Right cardiac atrium (tissue), 5 donors: ENCODE measurements around the gene UMOD. TPM values are rescaled to one million over a fixed set of nuclear protein-coding genes. Genes with fewer than 3 reads are reported as not detected.

ENCODE experiments used
- ATAC-seq, 2 donors: fragments of 200-7000 bp; cut with Tn5 transposase; one replicate each; pipeline versions ENCODE4 v1.8.0 to v1.9.1; 2020; ENCODE audit warnings: moderate library complexity in 2 of 2, mild to moderate bottlenecking in 1 of 2
- DNase-seq, 3 donors: peaks; one replicate each; pipeline ENCODE4 v3.0.0-alpha.2; 2020
- H3K27ac ChIP-seq: one replicate; pipeline ENCODE4 v1.5.1; 2013; ENCODE audit warnings: mild to moderate bottlenecking, low read length, control low read depth, moderate library complexity
- H3K27me3 ChIP-seq: one replicate; pipeline ENCODE4 v1.6.1; 2013; ENCODE audit not compliant: control insufficient read depth, insufficient read depth
- H3K4me1 ChIP-seq: one replicate; pipeline ENCODE4 v1.6.1; 2013; ENCODE audit warnings: low read length; ENCODE audit not compliant: control insufficient read depth, insufficient read depth
- H3K4me3 ChIP-seq: one replicate; pipeline ENCODE4 v1.5.1; 2013; ENCODE audit warnings: low read length, control low read depth
- H3K9me3 ChIP-seq: one replicate; pipeline ENCODE4 v1.6.1; 2013; ENCODE audit warnings: low read length; ENCODE audit not compliant: control insufficient read depth
- WGBS: extraction: QIAGEN DNeasy Blood & Tissue Kit; methylation state at CpG from one replicate; pipeline ENCODE4 v1.1.7; 2013; 5-methylcytosine and 5-hydroxymethylcytosine counted together
- intact Hi-C, 4 donors: fragments of 100-400 bp; cut with DNase I; formaldehyde crosslinking; loops; one replicate each; pipeline versions ENCODE4 v1.11.0 to v1.14.0; 2022 to 2023
- polyA plus RNA-seq: library from polyadenylated mRNA; stranded (reverse); fragments of 200-250 nt; gene quantifications from one replicate; pipeline ENCODE4 v1.2.3, GENCODE V29; 2013
- total RNA-seq, 4 donors: library from RNA; stranded (reverse); fragmentation: NEBNext Ultra II Directional; extraction: Animal tissue kit (Norgen Biotek cat#: 25700); gene quantifications; one replicate each; pipeline ENCODE4 v1.2.1, GENCODE V29; 2021
- donor health status: healthy with polysubstance abuse.
- donor health status: DM: no; HTN: yes; CAD: no.
- donor health status: DM: no; HTN: no; CAD: no.
- donor health status: DM: no; HTN: yes; CAD: no; lungs with severe emphysema.
- donor health status: DM: yes; HTN: yes; CAD: no.

The UMOD gene
- total and polyA plus RNA-seq, 5 donors, result not detected

DNA sequence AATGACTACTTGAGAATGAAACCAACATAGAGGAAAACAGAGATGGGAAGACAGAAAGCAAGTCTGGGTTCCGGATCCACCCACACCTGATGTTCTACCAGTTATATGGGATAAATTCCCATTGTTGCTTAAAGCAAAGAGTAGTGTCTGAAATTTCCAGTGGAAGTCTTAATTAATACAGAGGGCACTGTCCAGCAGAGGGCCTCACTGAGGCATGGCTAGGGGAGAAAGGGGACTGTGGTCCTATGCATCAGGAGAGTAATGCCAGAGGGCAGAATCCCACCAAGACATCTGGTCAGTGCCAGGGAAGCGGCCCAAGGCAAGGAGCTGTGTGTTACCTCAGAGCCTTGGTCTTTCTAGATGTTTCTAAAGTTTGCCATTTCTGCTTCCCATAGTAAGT is 7.5 kb upstream of the UMOD start:
- Histone ChIP-seq H3K27me3 (no peaks in the 10 kb centered on the region), H3K4me1 (no peaks in the 10 kb centered on the region), H3K4me3 (no peak overlapping the region), H3K9me3 (no peaks in the 10 kb centered on the region), H3K27ac (no peak overlapping the region)
- 48% methylated on average over 2 of the region's 2 CpGs for WGBS
- DNase-seq (no peak), ATAC-seq (no peak)
- intact Hi-C loops, result no loop called here

DNA sequence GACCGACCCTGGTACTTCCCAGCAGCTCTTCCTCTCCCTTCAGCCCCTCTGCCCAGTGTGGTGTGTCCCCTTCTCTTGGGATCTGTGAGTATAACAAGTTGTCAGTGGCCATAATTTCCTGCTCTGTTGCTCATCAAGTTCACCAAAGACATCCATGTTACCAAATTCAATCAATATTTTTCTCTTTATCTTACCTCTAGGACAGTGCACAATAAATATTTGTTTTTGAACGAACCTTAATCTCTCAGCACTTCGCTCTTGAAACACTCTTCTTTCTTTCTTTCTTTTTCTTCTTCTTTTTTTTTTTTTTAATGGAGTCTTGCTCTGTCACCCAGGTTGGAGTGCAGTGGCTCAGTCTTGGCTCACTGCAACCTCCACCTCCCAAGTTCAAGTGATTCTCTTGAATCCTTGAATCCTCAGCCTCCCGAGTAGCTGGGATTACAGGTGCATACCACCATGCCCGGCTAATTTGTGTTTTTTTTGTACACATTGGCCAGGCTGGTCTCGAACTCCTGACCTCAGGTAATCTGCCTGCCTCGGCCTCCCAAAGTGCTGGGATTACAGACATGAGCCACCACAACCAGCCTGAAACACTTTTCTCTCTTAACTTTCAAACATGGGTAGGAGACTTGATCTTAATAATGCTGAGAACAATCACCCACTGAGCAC is 2.7 kb upstream of the UMOD start:
- Histone ChIP-seq H3K27me3 (no peaks in the 10 kb centered on the region), H3K4me1 (no peaks in the 10 kb centered on the region), H3K9me3 (no peaks in the 10 kb centered on the region), H3K27ac (no peak overlapping the region), H3K4me3 (no peak overlapping the region)
- WGBS, result 71% methylated on average over 7 of the region's 7 CpGs
- no peak for ATAC-seq
- intact Hi-C loops, result no loop called here
- no peak for DNase-seq

GRCh38 chr16:20353379-20353778 is 864 bp upstream of the UMOD start:
- no peaks in the 10 kb centered on the region for H3K27me3 ChIP-seq
- intact Hi-C loops, result no loop called here
- DNase-seq, result no peak
- no peaks in the 10 kb centered on the region for H3K9me3 ChIP-seq
- H3K4me3 ChIP-seq, result no peak overlapping the region
- no peak overlapping the region for H3K27ac ChIP-seq
- H3K4me1 ChIP-seq, result no peaks in the 10 kb centered on the region
- no peak for ATAC-seq

- no peak for DNase-seq
- Histone ChIP-seq H3K4me1 (no peaks in the 10 kb centered on the region), H3K4me3 (no peak overlapping the region), H3K27me3 (no peaks in the 10 kb centered on the region), H3K27ac (no peak overlapping the region), H3K9me3 (no peaks in the 10 kb centered on the region)
- intact Hi-C loops, result no loop called here
- ATAC-seq, result no peak
- 77% methylated on average over 6 of the region's 6 CpGs for WGBS
Observed at GRCh38 chr16:20349615-20350014, 2.9 kb downstream of the UMOD start.

DNA sequence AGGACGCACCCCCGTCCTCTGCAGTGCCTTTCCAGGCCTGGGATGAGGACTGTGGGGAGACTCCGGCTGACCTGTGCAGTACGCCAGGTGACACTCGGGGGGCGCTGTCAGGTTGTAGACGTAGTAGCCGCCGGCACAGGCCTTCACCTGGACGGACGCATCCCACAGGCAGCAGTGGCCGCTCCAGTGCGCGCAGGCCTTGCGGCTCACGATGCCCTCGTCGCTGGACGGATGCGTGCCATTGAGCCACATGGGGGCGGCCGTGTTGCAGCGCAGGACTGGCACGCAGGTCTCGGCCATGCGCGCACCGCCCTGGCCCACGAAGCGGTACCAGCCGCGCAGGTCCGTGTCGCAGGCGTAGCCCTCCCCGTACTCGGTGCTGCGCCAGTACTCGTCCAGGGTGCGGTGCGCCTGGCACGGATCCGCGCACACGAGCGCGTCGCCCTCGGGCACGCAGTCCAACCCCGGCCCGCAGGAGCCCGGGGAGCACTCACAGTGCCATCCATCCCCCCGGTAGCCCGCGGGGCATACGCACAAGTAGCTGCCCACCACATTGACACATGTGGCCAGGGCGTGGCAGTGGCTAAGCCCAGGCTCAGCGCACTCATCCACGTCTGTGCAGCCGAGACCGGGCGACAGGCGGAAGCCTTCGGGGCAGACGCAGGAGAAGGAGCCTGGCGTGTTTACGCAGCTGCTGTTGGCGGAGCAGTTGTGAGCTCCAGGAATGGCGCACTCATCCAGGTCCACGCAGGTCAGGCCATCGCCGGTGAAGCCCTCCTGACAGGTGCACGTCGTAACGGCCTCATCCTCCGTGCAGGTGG is 3.9 kb downstream of the UMOD start:
- Histone ChIP-seq H3K9me3 (no peaks in the 10 kb centered on the region), H3K4me1 (no peaks in the 10 kb centered on the region), H3K27me3 (no peaks in the 10 kb centered on the region), H3K27ac (no peak overlapping the region), H3K4me3 (no peak overlapping the region)
- intact Hi-C loops, result no loop called here
- peak in 1 of 2 donors; percentile 31 for ATAC-seq
- 27% methylated on average over 77 of the region's 77 CpGs for WGBS
- no peak for DNase-seq

GRCh38 chr16:20347666-20348364 is 4.7 kb downstream of the UMOD start:
- H3K27ac ChIP-seq, result no peak overlapping the region
- H3K4me1 ChIP-seq, result no peaks in the 10 kb centered on the region
- no peaks in the 10 kb centered on the region for H3K9me3 ChIP-seq
- no peaks in the 10 kb centered on the region for H3K27me3 ChIP-seq
- intact Hi-C loops, result no loop called here
- 53% methylated on average over 12 of the region's 12 CpGs for WGBS
- ATAC-seq (no peak), DNase-seq (no peak)
- H3K4me3 ChIP-seq, result no peak overlapping the region

DNA sequence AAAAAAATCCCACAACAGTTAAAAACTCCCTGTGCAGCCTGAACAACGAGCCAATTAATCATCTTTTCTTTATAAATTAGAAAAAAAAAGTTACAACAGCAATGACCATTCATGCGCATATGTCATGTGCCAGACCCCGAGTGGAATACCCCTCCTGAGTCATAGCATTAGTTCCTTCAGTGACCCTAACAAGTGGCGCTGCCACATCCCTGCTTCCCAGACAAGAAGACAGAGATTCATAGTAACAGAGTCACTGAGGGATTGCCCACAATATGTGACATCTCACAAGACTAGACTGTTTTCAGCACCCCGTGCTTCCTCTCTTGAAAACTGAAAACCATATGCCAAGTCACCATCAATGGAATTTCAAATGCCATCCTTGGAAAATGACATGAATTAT is 7.9 kb downstream of the UMOD start:
- DNase-seq (no peak), ATAC-seq (no peak)
- Histone ChIP-seq H3K4me3 (no peak overlapping the region), H3K9me3 (no peaks in the 10 kb centered on the region), H3K27ac (no peak overlapping the region), H3K27me3 (no peaks in the 10 kb centered on the region), H3K4me1 (no peaks in the 10 kb centered on the region)
- intact Hi-C loops, result no loop called here
- WGBS, result 72% methylated on average over 5 of the region's 5 CpGs

- DNase-seq, result no peak
- H3K4me3 ChIP-seq, result no peak overlapping the region
- H3K27ac ChIP-seq, result no peak overlapping the region
- intact Hi-C loops, result no loop called here
- H3K27me3 ChIP-seq, result no peaks in the 10 kb centered on the region
- WGBS, result 88% methylated on average over 3 of the region's 3 CpGs
- no peaks in the 10 kb centered on the region for H3K4me1 ChIP-seq
- ATAC-seq, result no peak
- no peaks in the 10 kb centered on the region for H3K9me3 ChIP-seq
Observed at GRCh38 chr16:20339744-20340143, 12.8 kb downstream of the UMOD start.

- DNase-seq (no peak), ATAC-seq (no peak)
- Histone ChIP-seq H3K9me3 (no peaks in the 10 kb centered on the region), H3K4me1 (no peaks in the 10 kb centered on the region), H3K27ac (no peak overlapping the region), H3K4me3 (no peak overlapping the region), H3K27me3 (no peaks in the 10 kb centered on the region)
- 40% methylated on average over 2 of the region's 2 CpGs for WGBS
- intact Hi-C loops, result no loop called here
Observed at GRCh38 chr16:20336955-20337354, 15.6 kb downstream of the UMOD start.

GRCh38 chr16:20334396-20334795 is 18.1 kb downstream of the UMOD start:
- Histone ChIP-seq H3K27ac (no peak overlapping the region), H3K9me3 (no peaks in the 10 kb centered on the region), H3K4me1 (no peaks in the 10 kb centered on the region), H3K4me3 (no peak overlapping the region), H3K27me3 (no peaks in the 10 kb centered on the region)
- intact Hi-C loops, result no loop called here
- DNase-seq (no peak), ATAC-seq (no peak)
- 84% methylated on average over 1 of the region's 1 CpG for WGBS

- 65% methylated on average over 5 of the region's 5 CpGs for WGBS
- intact Hi-C loops, result no loop called here
- no peak overlapping the region for H3K4me3 ChIP-seq
- no peaks in the 10 kb centered on the region for H3K4me1 ChIP-seq
- no peaks in the 10 kb centered on the region for H3K9me3 ChIP-seq
- no peaks in the 10 kb centered on the region for H3K27me3 ChIP-seq
- DNase-seq (no peak), ATAC-seq (no peak)
- no peak overlapping the region for H3K27ac ChIP-seq
Observed at GRCh38 chr16:20333120-20333519, 19.4 kb downstream of the UMOD start.
